Hematopoietic multipotent progenitor cell treated with erythropoietin and hydrocortisone succinate and interleukin-3 and kit ligand, for 15 days (in vitro differentiated cells): ENCODE data around the gene SRC.
"Not testable (repeated sequence)": the region's sequence is repeated elsewhere in the genome, so short reads cannot be mapped to it uniquely, and the experiment has no call there.

Experiments
- DNase-seq: peaks from one replicate; pipeline ENCODE4 v3.0.0-alpha.2; 2015; ENCODE audit warnings: low spot score

The SRC gene

GRCh38 chr20:37336369-37337207 lies 9.4 kb upstream of the SRC start:
- DNase-seq: no peak

- DNase-seq: no peak
These were observed 8.5 kb upstream of the SRC start for GRCh38 chr20:37337208-37337991.

GRCh38 chr20:37338380-37338779 lies 7.6 kb upstream of the SRC start:
- DNase-seq: not testable (repeated sequence)

- DNase-seq: no peak
These were observed 6.7 kb upstream of the SRC start for GRCh38 chr20:37339208-37339607.

GRCh38 chr20:37339764-37340109 lies 6.2 kb upstream of the SRC start:
- not testable (repeated sequence) for DNase-seq

GRCh38 chr20:37340998-37341397 lies 4.9 kb upstream of the SRC start:
- DNase-seq: no peak

GRCh38 chr20:37341632-37342031 lies 4.3 kb upstream of the SRC start:
- DNase-seq: no peak

- no peak for DNase-seq
These were observed 3.4 kb upstream of the SRC start for GRCh38 chr20:37342231-37343177.

GRCh38 chr20:37343212-37343993 lies 2.5 kb upstream of the SRC start:
- DNase-seq: no peak

GRCh38 chr20:37343994-37344355 lies 2.0 kb upstream of the SRC start:
- DNase-seq: no peak

- no peak for DNase-seq
These were observed 1.2 kb upstream of the SRC start for GRCh38 chr20:37344506-37345338.

- DNase-seq: no peak
These were observed 245 bp downstream of the SRC start for GRCh38 chr20:37346236-37346534.

- DNase-seq: no peak
These were observed 801 bp downstream of the SRC start for GRCh38 chr20:37346535-37347346.

- DNase-seq: no peak
These were observed 1.4 kb downstream of the SRC start for GRCh38 chr20:37347347-37347823.

- no peak for DNase-seq
These were observed 2.2 kb downstream of the SRC start for GRCh38 chr20:37347891-37348791.

GRCh38 chr20:37348792-37349516 lies 3.0 kb downstream of the SRC start:
- no peak for DNase-seq

- no peak for DNase-seq
These were observed 3.9 kb downstream of the SRC start for GRCh38 chr20:37349517-37350491.
